ENCODE data around the gene CDT1. TPM values are rescaled to one million over a fixed set of nuclear protein-coding genes. Genes with fewer than 3 reads are reported as not detected.

CDT1 gene
- total RNA-seq, 1 experiment from 2014 or later: 74.1 TPM

- no peak overlapping the region for H3K4me3 Mint-ChIP-seq
- H3K9ac ChIP-seq (ENCODE audit: extremely low read depth, insufficient read length, low read length): no peak overlapping the region
- no peak overlapping the region for H2BK15ac ChIP-seq (ENCODE audit: low read depth, low read length)
- H2BK20ac ChIP-seq (ENCODE audit: low read depth, low read length, poor library complexity, severe bottlenecking): no peak overlapping the region
- no peak overlapping the region for H3K27ac Mint-ChIP-seq
- no peak overlapping the region for H2AK5ac ChIP-seq (ENCODE audit: insufficient read length, low read length)
- H4K8ac ChIP-seq (replicated peaks; ENCODE audit: insufficient read length, low read depth, low read length): no peak overlapping the region
- no peak overlapping the region for H2BK120ac ChIP-seq (ENCODE audit: low read depth, low read length, poor library complexity, severe bottlenecking)
- H3K27ac ChIP-seq (ENCODE audit: insufficient read length, low read depth, low read length): no peak overlapping the region
- H4K20me1 ChIP-seq (ENCODE audit: control insufficient read depth, insufficient read depth, insufficient read length): no peaks in the 10 kb centered on the region
- no peaks in the 10 kb centered on the region for H3K9me3 ChIP-seq (ENCODE audit: control insufficient read depth, low read depth, low read length)
- H3K4ac ChIP-seq (ENCODE audit: low read depth, low read length): no peak overlapping the region
- no peak overlapping the region for H3K23ac ChIP-seq (ENCODE audit: insufficient read length, low read depth, low read length)
- DNase-seq: no peak
- no CpG with 5 or more reads among the region's 13 CpGs for WGBS (ENCODE audit: extremely low coverage, insufficient read length, low lambda C conversion rate)
- no peaks in the 10 kb centered on the region for H3K27me3 ChIP-seq (ENCODE audit: insufficient read depth, low read length)
- no peak overlapping the region for H3K4me2 ChIP-seq (ENCODE audit: insufficient read depth, insufficient read length, low read length)
- no peaks in the 10 kb centered on the region for H3K27me3 Mint-ChIP-seq (ENCODE audit: low read depth)
- no peaks in the 10 kb centered on the region for H3K4me1 ChIP-seq (ENCODE audit: insufficient read depth, low read length)
- H3K14ac ChIP-seq (ENCODE audit: insufficient read depth, low read length): no peak overlapping the region
- H3K4me1 Mint-ChIP-seq: no peaks in the 10 kb centered on the region
- H3K18ac ChIP-seq (ENCODE audit: insufficient read length, low read depth, low read length): no peak overlapping the region
- H3K9me3 Mint-ChIP-seq: no peaks in the 10 kb centered on the region
- no peaks in the 10 kb centered on the region for H3K23me2 ChIP-seq (ENCODE audit: insufficient read length, low read depth, low read length, poor library complexity, severe bottlenecking)
- no peak overlapping the region for H2BK12ac ChIP-seq (ENCODE audit: insufficient read length, low read depth, low read length)
- no peak overlapping the region for H4K91ac ChIP-seq (ENCODE audit: insufficient read length, low read depth, low read length)
- no peak overlapping the region for H3K56ac ChIP-seq (ENCODE audit: insufficient read length, low read depth, low read length)
- no peak overlapping the region for H3T11ph ChIP-seq (ENCODE audit: low read length)
- TF ChIP-seq, protein P1, sequence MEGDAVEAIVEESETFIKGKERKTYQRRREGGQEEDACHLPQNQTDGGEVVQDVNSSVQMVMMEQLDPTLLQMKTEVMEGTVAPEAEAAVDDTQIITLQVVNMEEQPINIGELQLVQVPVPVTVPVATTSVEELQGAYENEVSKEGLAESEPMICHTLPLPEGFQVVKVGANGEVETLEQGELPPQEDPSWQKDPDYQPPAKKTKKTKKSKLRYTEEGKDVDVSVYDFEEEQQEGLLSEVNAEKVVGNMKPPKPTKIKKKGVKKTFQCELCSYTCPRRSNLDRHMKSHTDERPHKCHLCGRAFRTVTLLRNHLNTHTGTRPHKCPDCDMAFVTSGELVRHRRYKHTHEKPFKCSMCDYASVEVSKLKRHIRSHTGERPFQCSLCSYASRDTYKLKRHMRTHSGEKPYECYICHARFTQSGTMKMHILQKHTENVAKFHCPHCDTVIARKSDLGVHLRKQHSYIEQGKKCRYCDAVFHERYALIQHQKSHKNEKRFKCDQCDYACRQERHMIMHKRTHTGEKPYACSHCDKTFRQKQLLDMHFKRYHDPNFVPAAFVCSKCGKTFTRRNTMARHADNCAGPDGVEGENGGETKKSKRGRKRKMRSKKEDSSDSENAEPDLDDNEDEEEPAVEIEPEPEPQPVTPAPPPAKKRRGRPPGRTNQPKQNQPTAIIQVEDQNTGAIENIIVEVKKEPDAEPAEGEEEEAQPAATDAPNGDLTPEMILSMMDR (conservative IDR thresholded peaks at IDR 0.05): no peak
- H2AFZ ChIP-seq (ENCODE audit: low read length): no peak overlapping the region
- H3K79me1 ChIP-seq (ENCODE audit: insufficient read depth, low read depth, low read length, poor library complexity, severe bottlenecking): no peaks in the 10 kb centered on the region
- no peak overlapping the region for H2BK5ac ChIP-seq (ENCODE audit: insufficient read length, low read length)
- peaks cover 0 to 6% (median 3%) of the 10 kb centered on the region in 3 experiments; a peak in 3 of 7 replicates for H3K36me3 Mint-ChIP-seq (ENCODE audit: insufficient read depth in 1 of 3, low read depth in 3 of 3)
- no peaks in the 10 kb centered on the region for H3K79me2 ChIP-seq (ENCODE audit: insufficient read depth, low read length)
- H4K5ac ChIP-seq (ENCODE audit: insufficient read length, low read depth, low read length): no peak overlapping the region
Measured at GRCh38 chr16:88833086-88833485, 29.5 kb downstream of the CDT1 start.

Data from H9 (cell line).